GM19043 (cell line): ENCODE measurements around the gene ZNF3.

ENCODE experiments used
- ATAC-seq: cut with Tn5 transposase; IDR thresholded peaks from one replicate; pipeline ENCODE4 v1.9.1; 2021; ENCODE audit warnings: low read depth; ENCODE audit not compliant: unreplicated experiment

The ZNF3 gene

GRCh38 chr7:100111156-100111555 lies 29.6 kb upstream of the ZNF3 start:
- ATAC-seq, result no peak

GRCh38 chr7:100109521-100110163 lies 28.1 kb upstream of the ZNF3 start:
- ATAC-seq, result no peak

GRCh38 chr7:100107890-100108289 lies 26.4 kb upstream of the ZNF3 start:
- ATAC-seq, result no peak

GRCh38 chr7:100107125-100107737 lies 25.7 kb upstream of the ZNF3 start:
- no peak for ATAC-seq

- no peak for ATAC-seq
Observed at GRCh38 chr7:100106633-100107032, 25.1 kb upstream of the ZNF3 start.

GRCh38 chr7:100105534-100105933 lies 24.0 kb upstream of the ZNF3 start:
- ATAC-seq, result no peak

GRCh38 chr7:100102950-100103840 lies 21.7 kb upstream of the ZNF3 start:
- no peak for ATAC-seq

GRCh38 chr7:100101016-100101862 lies 19.7 kb upstream of the ZNF3 start, which contains the start of the genes AP4M1 and MCM7:
Gene AP4M1, plus strand, starts transcription at chr7:100101643. Its CDS starts 72 bp downstream, at chr7:100101715.
Gene MCM7, minus strand, starts transcription at chr7:100101397. Its CDS starts 103 bp downstream, at chr7:100101294.
- peak; percentile 84 for ATAC-seq

GRCh38 chr7:100100420-100101015 lies 19.0 kb upstream of the ZNF3 start:
- peak; percentile 63 for ATAC-seq

GRCh38 chr7:100099452-100099851 lies 17.9 kb upstream of the ZNF3 start:
- no peak for ATAC-seq

- ATAC-seq, result no peak
Observed at GRCh38 chr7:100098913-100099312, 17.4 kb upstream of the ZNF3 start.

GRCh38 chr7:100095704-100096103 lies 14.2 kb upstream of the ZNF3 start:
- ATAC-seq, result no peak

GRCh38 chr7:100095289-100095688 lies 13.8 kb upstream of the ZNF3 start:
- no peak for ATAC-seq

- no peak for ATAC-seq
Observed at GRCh38 chr7:100093925-100094486, 12.5 kb upstream of the ZNF3 start.

- ATAC-seq, result no peak
Observed at GRCh38 chr7:100093498-100093897, 12.0 kb upstream of the ZNF3 start.

GRCh38 chr7:100093054-100093453 lies 11.5 kb upstream of the ZNF3 start:
- ATAC-seq, result no peak

GRCh38 chr7:100091411-100092181 lies 10.1 kb upstream of the ZNF3 start:
- ATAC-seq, result no peak

- ATAC-seq, result no peak
Observed at GRCh38 chr7:100090527-100091410, 9.2 kb upstream of the ZNF3 start.
